Measurements from ENCODE around the gene RAB28.

RAB28 gene

DNA sequence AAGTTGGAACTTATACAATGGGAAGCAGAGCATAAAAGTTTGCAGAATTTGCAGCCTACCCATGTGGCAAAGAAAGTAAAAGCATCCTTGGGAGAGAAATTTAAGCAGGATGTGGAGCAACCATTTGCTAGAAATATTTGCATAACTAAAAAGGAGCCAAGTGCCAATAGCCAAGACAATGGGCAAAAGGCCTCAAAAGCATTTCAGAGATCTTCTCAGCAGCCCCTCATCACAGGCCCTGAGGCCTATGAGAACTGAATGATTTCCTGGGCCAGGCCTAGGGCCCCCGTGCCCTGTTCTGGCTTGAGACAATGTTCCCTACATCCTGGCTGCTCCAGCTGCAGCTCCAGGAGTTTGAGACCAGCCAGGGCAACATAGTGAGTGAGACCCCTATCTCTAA, 25.3 kb upstream of the RAB28 start:
- TF ChIP-seq, protein P1, sequence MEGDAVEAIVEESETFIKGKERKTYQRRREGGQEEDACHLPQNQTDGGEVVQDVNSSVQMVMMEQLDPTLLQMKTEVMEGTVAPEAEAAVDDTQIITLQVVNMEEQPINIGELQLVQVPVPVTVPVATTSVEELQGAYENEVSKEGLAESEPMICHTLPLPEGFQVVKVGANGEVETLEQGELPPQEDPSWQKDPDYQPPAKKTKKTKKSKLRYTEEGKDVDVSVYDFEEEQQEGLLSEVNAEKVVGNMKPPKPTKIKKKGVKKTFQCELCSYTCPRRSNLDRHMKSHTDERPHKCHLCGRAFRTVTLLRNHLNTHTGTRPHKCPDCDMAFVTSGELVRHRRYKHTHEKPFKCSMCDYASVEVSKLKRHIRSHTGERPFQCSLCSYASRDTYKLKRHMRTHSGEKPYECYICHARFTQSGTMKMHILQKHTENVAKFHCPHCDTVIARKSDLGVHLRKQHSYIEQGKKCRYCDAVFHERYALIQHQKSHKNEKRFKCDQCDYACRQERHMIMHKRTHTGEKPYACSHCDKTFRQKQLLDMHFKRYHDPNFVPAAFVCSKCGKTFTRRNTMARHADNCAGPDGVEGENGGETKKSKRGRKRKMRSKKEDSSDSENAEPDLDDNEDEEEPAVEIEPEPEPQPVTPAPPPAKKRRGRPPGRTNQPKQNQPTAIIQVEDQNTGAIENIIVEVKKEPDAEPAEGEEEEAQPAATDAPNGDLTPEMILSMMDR (IDR thresholded peaks at IDR 0.05; ENCODE audit: low read depth, low read length), result no peak
- no peak overlapping the region for H3K4me3 ChIP-seq (replicated peaks in 1 of 2; ENCODE audit: low read depth in 2 of 2, low read length in 2 of 2)
- no peak for DNase-seq (ENCODE audit: low read depth in 2 of 2)

DNA sequence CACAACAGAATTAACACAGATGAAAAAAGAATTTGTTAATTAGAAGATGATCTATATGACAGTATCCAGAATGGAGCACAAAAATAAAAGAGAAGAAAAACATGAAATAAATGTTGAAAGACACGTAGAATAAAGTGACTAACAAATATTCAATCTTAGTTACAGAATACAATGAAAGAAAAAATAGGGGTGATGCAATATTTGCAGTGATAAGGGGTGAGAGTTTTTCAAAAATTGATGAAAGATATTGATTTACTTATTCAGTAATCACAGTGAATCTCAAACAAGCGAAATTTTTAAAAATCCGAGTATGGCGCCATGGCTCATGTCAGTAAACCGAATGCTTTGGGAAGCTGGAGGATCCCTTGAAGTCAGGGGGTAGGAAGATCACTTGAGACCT, 20.2 kb upstream of the RAB28 start:
- DNase-seq (ENCODE audit: low read depth in 2 of 2), result no peak
- TF ChIP-seq, protein P1 (IDR thresholded peaks at IDR 0.05; ENCODE audit: low read depth, low read length), result no peak

DNA sequence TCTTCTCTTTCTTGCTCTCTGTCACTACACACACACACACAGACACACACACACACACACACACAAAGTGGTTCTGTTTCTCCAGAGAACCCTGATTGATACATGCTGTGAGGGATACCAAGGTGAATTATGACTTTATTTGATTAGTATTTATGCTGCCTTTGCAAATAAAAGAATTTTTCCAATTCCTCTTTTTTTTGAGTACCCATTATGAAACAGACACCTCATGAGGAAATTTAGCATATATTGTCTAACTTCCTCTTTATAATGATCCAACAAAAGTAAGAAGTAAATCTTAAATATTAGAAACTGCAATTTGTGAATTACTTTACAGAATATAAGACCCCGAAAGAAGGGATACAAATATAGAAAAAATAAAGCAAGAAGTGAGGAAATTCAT, 14.3 kb upstream of the RAB28 start:
- no peak overlapping the region for H3K4me3 ChIP-seq (replicated peaks in 1 of 2; ENCODE audit: low read depth in 2 of 2, low read length in 2 of 2)
- no peak for DNase-seq (ENCODE audit: low read depth in 2 of 2)
- TF ChIP-seq, protein P1 (IDR thresholded peaks at IDR 0.05; ENCODE audit: low read depth, low read length), result no peak

More for the DNA sequence above, 20.2 kb upstream of the RAB28 start:
- H3K4me3 ChIP-seq (replicated peaks in 1 of 2; ENCODE audit: low read depth in 2 of 2, low read length in 2 of 2), result no peak overlapping the region

DNA sequence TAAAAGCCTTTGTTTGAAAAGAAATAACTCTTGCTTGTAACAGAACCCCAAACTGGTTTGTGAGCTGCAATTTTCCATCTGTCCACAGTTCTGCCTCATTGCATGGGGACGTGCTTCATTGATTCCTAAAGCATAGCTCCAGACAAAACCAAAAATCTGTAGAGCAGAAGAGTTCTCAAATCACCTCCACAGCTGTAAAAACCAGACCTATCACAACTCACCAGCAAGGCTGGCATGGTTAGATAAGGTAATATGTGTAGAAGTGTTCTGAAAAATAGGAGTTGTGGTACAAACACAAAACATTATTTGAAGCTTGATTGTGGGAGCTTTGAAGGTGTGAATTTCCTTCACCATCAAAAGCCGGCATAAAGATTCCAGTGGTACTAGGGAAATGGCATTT, 12.5 kb upstream of the RAB28 start:
- no peak overlapping the region for H3K4me3 ChIP-seq (replicated peaks in 1 of 2; ENCODE audit: low read depth in 2 of 2, low read length in 2 of 2)
- TF ChIP-seq, protein P1 (IDR thresholded peaks at IDR 0.05; ENCODE audit: low read depth, low read length), result no peak
- DNase-seq (ENCODE audit: low read depth in 2 of 2), result no peak

DNA sequence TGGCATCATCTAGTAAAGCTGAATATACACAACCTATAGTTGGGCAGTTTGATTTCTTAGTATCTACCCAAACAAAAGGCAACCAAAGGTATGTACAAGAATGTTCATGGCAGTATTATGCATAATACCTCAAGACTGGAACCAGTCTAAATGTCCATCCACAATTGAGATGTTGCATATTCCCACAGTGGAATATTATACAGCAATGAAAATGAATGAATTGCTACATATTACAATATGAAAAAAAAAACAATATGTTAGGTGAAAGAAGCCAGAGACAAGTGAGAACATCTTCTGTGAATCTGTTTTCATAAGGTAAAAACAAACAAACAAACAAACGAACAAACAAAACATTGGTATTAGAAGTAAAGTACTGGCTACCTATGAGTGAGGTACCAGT, 11.6 kb upstream of the RAB28 start:
- no peak overlapping the region for H3K4me3 ChIP-seq (replicated peaks in 1 of 2; ENCODE audit: low read depth in 2 of 2, low read length in 2 of 2)
- TF ChIP-seq, protein P1 (IDR thresholded peaks at IDR 0.05; ENCODE audit: low read depth, low read length), result no peak
- DNase-seq (ENCODE audit: low read depth in 2 of 2), result no peak

DNA sequence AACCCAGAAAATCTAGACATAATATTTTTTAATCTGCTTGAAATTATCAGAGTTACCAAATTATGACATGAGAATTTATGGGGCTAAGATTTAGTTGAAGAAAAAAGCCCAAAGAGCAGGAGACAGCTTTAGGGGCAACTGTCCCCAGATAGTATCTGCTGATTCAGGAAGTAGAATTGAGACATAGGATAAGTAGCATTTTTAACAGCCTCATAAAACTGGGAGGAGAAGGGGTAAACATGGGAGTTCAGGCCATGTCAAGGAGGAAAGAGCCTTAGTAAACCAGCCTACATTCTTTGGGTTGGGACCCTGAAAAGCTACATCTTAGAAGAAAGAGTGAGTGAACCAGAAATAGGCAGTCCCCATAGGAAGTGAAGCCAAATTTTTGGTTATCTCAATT, 9.7 kb upstream of the RAB28 start:
- no peak for DNase-seq (ENCODE audit: low read depth in 2 of 2)
- H3K4me3 ChIP-seq (replicated peaks in 1 of 2; ENCODE audit: low read depth in 2 of 2, low read length in 2 of 2), result no peak overlapping the region
- TF ChIP-seq, protein P1 (IDR thresholded peaks at IDR 0.05; ENCODE audit: low read depth, low read length), result no peak

DNA sequence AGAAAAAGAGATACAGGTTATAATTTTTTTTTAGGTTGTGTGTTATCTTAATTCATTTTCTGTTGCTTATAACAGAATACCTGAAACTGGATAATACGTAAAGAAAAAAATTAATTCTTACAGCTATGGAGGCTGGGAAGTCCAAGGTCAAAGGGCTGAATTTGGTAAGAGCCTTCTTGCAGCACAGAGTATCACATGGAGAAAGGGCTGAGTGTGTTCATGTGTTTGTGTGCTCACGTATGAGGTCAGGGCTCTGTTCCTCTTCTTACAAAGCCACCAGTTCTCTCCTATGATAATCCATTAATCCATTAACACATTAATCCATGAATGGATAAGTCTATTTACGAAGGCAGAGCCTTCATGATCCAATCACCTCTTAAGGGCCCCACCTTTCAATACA, 8.6 kb upstream of the RAB28 start:
- TF ChIP-seq, protein P1 (IDR thresholded peaks at IDR 0.05; ENCODE audit: low read depth, low read length), result no peak
- H3K4me3 ChIP-seq (replicated peaks in 1 of 2; ENCODE audit: low read depth in 2 of 2, low read length in 2 of 2), result no peak overlapping the region
- DNase-seq (ENCODE audit: low read depth in 2 of 2), result no peak

All from cardiac fibroblast (primary cell).